T-helper 2 cell treated with Interferon-gamma antibody and Interleukin-4, amounts not matched to agents 100 ng/mL and 5 ng/mL, for 36 hours (primary cell): ENCODE data around the gene SDC3. TPM values are rescaled to one million over a fixed set of nuclear protein-coding genes. Genes with fewer than 3 reads are reported as not detected.
"Not testable (repeated sequence)": the region's sequence is repeated elsewhere in the genome, so short reads cannot be mapped to it uniquely, and the experiment has no call there.

Experiments
- intact Hi-C: fragments of 100-400 bp; cut with micrococcal nuclease; formaldehyde crosslinking; loops from one replicate; pipeline ENCODE4 v1.15.1; 2023
- total RNA-seq: library from RNA; stranded (reverse); gene quantifications from 2 replicates; pipeline ENCODE4 v1.2.3, GENCODE V29; 2022

SDC3 gene
- total RNA-seq, 1 donor from 2014 or later, result 0.11 TPM

- intact Hi-C loops, result no loop called here
Measured at GRCh38 chr1:30877205-30877912, 31.2 kb downstream of the SDC3 start.

DNA sequence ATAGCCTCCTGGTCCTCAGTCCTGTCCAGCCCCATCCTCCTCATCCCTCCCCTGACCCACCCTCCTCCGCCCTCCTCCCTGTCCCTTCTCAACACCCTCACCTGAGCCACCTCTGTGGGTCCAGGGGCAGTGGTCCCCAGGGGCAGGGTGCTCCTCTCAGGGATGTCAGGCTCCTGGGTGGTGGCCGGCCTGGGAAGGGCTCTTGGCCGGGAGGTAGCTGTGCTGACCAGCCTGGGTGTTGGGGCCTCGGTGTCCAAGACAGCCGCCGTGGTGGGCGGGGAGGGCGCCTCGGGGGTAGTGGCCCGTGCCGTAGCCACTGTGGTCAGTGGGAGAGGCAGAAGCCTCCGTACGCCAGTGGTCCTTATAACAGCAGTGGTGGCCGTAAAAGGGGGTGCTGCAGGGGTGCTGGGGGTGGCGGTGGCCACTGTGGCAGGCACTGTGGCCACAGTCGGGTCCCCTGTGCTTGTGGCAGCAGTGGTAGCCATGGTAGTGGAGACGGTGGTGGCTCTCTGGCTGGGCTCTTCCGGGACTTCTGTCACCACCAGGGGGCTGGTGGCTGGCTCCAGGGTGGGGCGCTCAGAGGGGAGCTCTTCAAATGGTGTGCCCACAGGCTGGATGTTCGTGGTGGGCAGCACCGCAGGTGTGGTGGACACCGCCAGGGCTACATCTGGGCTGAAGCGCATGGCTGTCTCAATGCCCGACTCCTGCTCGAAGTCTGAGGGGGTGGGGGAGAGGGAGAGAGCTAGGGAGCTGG lies 31.9 kb downstream of the SDC3 start:
- intact Hi-C loops, result no loop called here

DNA sequence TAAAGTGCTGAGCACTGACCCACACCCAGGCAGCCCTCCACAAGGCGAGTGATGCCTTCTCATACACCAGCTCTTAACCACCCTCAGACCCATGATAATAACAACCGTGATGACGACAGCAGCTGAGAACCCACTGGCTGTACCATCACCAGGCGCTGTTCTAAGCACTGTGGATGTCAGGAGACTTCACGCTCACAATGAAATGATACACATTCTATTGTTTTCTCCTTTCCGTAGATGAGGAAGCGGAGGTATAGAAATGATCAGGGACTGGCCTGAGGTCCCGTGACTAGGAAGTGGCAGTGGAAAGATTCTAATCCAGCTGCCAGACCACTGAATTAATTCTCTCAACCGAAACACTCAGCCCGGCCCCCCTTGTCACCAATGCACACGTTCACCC lies 32.6 kb downstream of the SDC3 start:
- intact Hi-C loops, result no loop called here

GRCh38 chr1:30875197-30875596 lies 33.4 kb downstream of the SDC3 start:
- intact Hi-C loops, result no loop called here

GRCh38 chr1:30874176-30874575 lies 34.4 kb downstream of the SDC3 start:
- intact Hi-C loops, result no loop called here

GRCh38 chr1:30872948-30873263 lies 35.7 kb downstream of the SDC3 start:
- intact Hi-C loops, result no loop called here

- intact Hi-C loops, result no loop called here
Measured at GRCh38 chr1:30872033-30872947, 36.3 kb downstream of the SDC3 start.

DNA sequence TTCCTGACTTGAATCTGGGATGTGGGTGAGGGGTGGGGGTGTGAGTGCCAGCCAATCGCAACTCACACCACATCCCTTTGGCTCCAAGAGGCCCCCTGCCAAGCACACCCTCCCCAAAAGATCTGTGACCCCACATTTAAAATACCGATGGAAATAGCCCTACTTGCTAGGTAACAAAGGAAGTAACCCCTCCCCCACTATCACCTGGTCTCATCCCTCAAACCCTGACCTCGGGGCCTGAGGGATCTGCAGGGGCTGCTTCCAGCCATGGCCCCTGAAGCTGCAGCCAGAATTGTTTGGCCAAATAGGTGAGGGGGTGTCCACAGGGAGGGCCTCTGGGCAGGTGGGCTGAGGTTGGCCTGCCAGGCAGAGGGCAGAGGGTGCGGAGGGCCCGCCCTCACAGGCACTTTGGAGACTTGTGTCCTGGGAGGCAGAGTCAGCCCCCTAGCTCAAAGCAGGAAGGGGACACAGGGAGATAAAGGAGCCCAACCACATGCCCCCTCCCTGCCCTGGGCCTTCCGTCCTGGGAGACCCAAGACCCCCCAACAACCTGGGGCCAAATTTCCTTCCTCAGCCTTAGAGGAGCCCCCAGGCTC lies 37.2 kb downstream of the SDC3 start:
- intact Hi-C loops, result no loop called here

GRCh38 chr1:30870656-30871055 lies 37.9 kb downstream of the SDC3 start:
- intact Hi-C loops, result no loop called here

- intact Hi-C loops, result no loop called here
Measured at GRCh38 chr1:30870035-30870434, 38.5 kb downstream of the SDC3 start.

- intact Hi-C loops, result no loop called here
Measured at GRCh38 chr1:30868833-30869435, 39.6 kb downstream of the SDC3 start.

DNA sequence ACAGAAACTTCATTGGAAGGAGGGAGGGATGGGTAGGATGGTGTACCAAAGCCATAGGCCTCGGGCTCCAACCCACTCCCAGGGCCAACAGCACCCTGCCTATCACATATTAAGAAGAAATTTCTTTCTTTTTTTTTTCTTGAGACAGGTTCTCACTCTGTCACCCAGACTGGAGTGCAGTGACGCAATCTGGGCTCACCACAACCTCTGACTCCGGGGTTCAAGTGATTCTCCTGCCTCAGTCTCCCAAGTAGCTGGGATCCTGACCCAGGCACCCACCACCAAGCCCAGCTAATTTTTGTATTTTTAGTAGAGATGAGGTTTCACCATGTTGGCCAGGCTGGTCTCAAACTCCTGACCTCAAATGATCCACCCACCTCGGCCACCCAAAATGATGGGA lies 40.5 kb downstream of the SDC3 start:
- intact Hi-C loops, result not testable (repeated sequence)

DNA sequence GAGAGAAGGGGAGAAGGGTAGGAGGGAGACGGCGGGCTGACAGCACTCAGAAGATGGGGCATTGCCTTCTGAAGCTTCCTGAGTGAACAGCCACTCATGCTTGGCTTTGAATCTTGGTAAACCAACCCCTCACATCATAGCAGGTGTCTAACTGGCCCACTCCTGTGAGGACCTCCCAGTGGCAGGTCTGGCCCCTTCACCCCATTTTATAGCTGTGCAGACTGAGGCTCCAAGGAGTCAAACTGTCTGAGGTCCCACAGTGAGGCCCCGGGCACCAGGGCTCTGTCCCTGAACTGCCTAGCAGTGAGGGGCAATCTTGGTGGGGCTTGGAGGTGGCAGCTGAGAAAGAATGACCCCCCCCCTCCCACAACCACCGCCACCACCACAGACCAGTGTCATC lies 41.0 kb downstream of the SDC3 start:
- intact Hi-C loops, result no loop called here

DNA sequence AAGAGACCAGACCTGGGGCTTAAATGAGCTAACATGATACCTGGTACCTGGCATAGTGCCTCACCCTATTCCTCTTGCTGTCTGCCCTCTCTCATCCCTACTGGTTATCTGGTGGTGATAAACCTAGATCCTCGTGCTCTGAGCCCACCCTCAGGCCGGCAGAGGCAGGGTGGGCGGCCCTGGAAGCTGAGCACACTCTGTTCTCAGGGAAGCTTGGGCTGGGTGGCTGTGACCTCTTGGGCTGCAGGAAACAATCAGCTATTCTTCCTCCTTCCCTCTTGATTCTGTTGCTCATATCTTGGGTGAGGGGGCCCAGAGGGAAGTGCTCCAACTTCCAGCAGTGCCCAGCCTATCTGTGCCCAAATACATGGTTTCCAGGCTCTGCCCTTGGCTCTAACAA lies 42.0 kb downstream of the SDC3 start:
- intact Hi-C loops, result no loop called here

- intact Hi-C loops, result no loop called here
Measured at GRCh38 chr1:30864681-30865080, 43.9 kb downstream of the SDC3 start.

DNA sequence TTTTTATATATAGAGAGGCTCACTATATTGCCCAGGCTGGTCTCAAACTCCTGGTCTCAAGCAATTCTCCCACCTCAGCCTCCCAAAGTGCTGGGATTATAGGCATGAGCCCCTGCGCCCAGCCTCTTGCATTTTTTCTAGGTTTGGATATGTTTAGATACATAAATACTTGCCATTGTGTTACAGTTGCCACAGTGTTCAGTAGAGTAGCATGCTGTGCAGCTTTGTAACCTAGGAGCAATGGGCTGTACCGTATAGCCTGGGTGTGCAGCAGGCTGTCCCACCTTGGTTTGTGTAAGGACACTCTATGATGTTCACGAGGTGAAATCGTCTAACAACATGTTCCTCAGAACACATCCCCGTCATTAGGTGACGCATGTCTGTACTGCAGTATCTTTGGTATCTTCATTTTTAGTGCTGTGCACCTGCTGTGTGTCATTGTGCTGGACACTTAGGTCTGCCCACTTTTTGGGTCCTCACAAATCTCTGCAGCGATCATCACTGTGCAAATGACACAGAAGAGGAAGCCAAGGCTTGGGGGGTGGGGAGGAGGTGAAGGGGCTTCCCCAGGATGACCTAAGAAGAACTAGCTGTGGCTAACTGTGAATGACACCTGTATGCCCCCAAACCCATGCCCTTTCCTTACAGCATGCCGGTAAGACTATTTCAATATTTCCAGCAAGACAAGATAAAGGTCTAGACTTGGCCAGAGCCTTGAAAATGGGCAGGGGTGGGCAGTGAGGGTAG lies 44.5 kb downstream of the SDC3 start:
- intact Hi-C loops, result no loop called here

- intact Hi-C loops, result no loop called here
Measured at GRCh38 chr1:30860320-30860652, 48.3 kb downstream of the SDC3 start.

GRCh38 chr1:30857964-30858363 lies 50.6 kb downstream of the SDC3 start:
- intact Hi-C loops, result no loop called here

DNA sequence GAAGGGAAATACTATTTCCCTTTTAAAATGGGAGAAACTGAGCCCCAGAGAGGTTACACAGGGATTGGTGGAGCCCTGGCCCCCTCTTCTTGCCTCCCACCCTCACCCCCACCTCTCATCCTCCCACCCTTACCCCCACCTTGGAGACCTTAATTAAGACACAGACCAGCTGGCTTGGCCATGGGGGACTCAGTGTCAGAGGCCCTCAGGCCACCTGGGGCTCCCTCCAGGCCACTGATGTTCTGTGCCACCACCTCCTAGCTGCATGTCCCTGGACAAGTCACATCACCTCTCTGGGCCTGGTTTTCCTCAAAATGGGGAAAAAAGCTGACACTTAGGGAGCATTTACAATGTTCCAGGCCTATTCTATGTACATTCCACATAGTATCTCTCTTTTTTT lies 51.5 kb downstream of the SDC3 start:
- intact Hi-C loops, result no loop called here

DNA sequence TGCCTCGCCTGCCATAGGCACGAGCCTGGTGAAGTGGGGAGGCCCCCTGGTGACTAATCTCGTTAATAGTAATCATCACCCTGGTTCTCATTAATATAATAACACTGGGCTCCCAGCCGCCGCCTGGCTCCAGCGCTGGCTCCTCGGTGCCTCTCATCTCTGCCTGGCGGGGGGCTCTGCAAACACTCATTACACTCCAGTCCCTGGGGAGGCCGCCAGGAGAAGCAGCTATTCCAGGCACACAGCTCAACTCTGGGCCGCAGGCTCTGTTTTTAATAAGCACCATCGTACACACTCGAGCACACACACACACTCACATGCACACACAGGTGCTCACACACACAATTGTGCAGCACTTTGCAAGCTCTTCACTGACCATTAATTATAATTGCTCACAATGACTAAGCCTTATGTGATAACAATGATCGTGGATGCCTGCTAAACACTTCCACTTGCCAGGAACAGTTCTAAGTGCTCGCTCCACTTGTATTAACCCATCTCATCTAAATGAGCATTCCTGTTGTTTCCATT lies 52.2 kb downstream of the SDC3 start:
- intact Hi-C loops, result no loop called here
